ENCODE data around the gene SLC25A21.
"Not testable (repeated sequence)": the region's sequence is repeated elsewhere in the genome, so short reads cannot be mapped to it uniquely, and the experiment has no call there.

SLC25A21 gene

DNA sequence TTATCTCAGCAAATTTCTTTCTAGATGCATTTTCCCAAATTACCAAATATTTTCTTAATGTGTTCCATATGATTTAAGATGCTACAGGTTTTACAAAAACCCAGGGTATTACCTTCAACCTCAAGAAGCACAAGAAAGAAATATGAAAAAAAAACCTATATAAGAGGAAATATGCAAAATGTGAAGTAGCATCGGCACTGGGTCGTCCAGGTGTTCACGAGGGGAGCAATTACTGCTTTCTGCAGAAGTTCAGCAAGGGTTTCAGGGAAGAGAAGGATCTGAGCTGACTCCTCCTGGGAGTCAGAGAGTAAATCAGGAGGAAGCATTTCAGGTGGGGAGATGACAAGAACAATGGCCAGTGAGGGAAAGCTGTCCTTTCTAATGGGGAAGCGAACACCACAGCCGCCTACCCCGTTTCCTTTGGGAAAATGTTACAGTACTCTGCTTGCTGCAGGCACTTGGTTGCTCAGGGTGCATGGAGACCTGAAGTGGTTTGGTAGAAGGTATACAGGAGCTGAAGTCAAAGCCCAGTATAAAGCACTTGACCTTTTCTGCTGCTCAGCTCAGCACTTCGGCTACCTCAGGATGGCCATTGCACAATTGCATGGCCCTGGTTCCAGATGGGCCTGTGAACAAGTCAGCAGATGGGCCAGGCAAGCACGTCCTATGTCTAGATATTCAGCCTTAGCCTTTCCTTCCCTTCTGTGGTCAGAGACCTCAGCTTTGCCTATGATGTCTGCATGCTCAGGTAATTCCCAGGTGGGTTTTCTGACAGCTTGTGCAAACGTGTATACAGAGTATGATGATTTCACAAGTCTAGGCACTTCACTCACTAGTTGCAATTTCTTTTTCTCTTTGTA is 355.1 kb downstream of the SLC25A21 start:
- DNase-seq = no peak

DNA sequence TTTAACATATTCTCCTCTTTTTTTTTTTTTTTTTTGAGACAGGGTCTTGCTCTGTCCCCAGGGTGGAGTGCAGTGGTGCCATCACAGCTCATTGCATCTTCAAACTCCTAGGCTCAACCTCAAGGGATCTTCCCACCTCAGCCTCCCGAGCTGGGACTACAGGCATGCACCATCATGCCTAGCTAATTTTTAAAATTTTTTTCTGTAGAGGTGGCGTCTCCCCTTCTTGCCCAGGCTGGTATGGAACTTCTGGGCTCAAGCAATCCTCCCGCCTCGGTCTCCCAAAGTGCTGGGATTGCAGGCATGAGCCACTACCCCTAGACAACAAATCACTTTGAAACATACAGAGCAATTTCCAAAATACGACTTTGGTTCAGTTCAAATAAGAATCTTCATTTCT is 355.9 kb downstream of the SLC25A21 start:
- no peak for DNase-seq

DNA sequence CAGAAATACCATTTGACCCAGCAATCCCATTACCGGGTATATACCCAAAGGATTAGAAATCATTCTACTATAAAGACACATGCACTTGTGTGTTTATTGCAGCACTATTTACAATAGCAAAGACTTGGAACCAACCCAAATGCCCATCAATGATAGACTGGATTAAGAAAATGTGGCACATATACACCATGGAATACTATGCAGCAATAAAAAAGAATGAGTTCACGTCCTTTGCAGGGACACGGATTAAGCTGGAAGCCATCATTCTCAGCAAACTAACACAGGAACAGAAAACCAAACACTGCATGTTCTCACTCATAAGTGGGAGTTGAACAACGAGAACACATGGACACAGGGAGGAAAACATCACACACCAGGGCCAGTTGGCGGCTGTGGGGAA is 357.6 kb downstream of the SLC25A21 start:
- DNase-seq = not testable (repeated sequence)

DNA sequence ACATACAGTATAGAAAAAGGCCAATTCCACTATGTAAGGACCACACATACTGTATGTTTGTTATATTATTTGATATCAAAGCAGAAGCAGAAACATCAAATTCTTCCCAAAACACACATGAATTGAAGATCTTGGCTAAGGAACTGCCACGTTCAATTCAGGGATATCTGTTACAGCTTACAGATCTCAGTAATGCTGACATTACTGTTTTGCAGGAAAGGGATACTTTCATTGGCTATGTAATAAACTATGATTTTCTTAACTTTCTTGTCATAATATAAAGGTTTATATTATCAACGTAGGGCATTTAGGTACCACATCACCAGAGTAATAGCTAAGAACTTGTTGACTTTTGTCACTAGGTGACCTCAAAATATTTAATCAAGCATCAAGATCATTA is 362.2 kb downstream of the SLC25A21 start:
- no peak for DNase-seq

DNA sequence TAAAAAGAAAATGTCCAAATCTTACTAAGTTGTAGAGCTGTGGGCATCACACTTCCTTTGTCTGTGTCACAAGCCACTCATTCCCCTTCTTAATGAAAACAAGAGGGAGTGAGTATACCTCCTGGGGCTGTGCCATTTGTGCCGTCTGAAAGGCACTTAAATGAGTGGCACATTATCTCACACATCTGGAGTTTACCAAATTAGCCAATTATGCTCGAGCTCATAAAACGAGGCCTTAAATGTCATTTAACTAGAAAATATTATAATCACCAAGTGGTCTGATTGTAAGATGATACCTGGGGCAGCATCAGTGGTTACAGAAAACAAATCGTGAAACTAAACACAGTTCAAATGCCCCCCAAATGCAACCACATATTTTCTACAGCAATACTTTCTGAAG is 364.7 kb downstream of the SLC25A21 start:
- no peak for DNase-seq

DNA sequence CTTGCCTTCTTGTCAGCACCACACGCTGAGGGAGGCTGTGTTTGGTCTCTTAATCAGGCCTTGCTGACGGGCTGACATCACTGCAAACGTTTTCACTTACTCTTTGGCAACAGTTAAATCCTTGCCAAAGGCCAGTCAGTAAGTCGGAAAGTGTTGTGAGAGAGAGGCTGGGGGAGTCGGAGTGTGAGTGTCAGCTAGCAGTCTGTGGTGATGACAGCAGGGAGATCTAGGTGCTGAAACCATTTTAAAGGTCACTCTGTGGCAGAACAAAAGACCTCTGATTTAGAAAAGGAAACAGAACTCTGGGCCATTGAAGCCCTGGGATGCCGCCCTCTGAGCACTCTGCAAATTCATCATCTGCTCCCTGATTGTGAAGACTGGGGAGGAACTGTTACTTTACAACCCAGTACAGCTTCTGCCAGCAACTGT is 367.3 kb downstream of the SLC25A21 start:
- DNase-seq = no peak

DNA sequence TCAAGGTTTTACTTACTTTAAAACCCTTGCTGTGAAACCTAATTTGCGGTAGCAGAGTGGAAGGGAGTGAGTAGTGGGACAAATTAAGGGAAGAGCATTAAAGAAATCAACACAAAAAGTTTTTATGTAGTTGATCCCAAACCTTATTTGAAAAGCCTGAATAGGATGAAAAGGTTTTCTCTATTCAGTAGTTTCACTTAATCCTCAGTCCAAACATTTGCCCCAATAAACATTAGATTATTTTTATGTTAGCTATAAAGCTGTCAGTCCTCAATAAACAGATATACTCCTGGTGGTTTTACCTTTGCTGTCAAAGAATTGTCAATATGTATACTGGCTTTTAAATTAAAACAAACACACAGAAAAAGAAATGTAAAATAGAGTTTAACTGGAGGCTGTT is 374.8 kb downstream of the SLC25A21 start:
- no peak for DNase-seq

DNA sequence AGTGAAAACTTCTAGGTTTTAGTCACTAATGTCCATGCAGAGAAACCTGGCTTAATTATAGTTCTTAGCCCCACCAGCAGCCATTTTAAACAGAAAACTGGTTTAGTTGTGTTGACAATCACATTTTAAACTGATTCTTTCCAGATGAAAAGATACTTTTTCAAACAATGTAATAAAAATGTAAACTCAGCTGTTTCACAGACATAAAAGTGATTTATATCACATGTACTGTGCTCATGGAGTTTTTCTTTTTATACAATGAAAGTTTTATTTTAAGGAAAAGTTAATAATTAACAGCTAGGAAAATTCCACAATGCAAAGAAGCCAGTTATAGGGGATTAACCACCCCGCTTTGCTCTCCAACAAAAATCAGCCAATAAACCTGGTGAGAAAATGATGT is 381.0 kb downstream of the SLC25A21 start:
- no peak for DNase-seq

DNA sequence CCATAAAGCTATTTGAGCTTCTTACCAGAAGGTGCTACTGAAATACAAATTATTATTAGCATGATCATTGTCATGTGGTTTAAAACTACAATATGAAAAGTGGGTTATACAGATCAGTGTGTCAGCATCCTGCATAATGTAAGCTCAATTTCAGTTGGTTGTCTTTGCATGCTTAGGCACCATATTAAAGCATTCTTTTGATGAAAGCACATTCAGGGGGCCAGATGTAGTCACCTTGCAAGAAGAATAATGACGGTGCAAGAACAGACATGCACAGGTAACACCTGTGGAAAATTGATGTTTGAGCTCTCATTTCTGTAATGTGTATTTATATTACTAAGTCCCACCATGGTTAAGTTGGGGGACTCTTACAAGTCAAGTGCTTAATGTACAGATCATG is 386.9 kb downstream of the SLC25A21 start:
- DNase-seq = no peak

DNA sequence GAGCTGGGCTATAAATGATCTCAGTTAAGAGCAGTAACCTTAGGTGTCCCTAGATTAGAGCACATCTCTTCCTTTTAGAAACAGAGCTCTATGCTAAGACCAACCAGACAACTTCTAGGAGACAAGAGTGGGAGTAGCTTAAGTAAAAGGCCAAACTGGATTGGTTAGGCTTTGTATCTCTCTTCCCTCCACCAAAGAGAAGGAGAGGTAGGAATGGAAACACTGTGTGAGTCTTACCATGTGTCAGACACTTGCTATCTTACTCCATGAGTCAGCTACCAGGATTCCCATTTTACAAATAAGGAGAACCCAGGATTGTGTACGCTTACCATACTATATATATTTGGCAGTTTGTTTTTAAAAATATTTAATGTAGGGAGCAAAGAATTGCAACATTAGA is 387.9 kb downstream of the SLC25A21 start:
- no peak for DNase-seq

DNA sequence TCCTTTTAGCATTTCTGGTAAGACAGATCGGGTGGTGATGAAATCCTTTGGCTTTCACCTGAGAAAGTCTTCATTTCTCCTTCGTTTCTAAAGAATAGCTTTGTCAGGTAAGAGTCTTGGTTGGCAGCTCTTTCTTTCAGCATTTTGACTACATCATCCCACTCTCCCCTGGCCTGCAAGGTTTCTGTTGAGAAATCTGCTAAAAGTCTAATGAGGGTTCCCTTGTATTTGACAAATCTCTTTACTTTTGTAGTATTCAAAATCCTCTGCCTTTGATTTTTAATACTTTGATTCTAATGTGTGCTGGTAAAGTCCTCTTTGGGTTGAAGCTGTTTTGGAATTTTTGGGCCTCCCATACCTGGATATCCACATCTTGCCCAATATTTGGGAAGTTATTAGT is 390.5 kb downstream of the SLC25A21 start:
- no peak for DNase-seq

DNA sequence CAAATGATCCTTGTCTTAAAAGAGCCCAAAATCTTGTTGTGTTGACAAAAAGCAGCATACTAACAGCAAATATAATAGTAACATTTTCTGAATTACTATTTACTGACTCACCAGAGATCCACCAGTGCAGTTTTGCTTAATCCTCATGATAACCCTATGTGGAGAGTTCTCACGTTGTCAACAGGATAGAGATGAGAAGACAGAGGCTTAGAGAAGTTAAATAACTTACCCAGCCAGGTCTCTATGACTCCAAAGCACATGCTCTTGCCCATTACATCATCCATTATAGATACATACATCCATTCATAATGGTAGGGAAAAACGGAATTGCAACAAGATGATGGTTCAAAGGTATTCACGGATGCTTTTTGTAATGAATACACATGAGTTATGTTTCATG is 398.8 kb downstream of the SLC25A21 start:
- DNase-seq = no peak

DNA sequence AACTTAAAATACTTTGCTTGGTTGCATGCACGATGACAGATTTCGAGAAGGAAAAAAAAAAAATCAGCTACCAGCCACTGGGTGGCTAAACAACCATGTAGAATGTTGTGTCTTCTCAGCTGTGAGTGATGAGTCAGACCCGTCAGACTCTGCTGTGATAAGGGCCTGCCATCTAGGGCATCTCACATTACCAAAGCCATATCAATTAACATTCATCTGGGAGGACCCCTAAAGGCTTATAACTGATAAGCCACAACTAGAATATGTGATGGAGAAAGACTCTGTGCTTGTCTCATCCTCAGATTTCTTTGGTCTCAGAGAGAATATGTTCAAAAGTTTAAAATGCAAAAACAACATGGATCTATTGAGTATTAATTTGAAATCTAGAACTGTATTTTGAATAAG is 399.3 kb downstream of the SLC25A21 start:
- DNase-seq = no peak

DNA sequence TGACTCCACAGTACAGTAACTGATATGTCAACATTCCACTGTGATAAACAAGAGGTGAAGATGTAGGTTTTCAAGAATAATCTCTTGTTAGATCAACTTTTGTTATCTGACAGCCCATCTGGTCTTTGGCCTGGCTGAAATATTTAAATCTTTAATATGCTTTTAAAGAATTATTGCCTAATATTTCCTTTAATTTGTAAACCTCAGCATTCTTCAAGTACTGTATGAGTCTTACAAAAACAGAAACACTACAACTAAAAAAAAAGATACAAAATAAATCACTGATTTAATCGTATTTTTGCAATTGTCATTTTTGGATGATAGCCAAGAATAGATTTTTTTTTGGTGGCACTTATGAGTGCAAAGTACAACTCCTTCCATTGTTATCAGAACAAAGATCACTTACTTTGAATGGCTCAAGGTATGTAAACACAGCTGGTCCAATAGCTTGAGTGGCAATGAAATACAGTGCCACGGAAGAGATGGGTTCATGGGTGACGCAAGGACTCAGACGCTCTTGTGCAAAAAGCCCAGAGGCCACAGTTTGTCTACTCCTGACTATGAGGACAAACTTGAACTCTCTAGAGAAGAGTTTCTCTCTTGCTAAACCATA is 401.3 kb downstream of the SLC25A21 start:
- DNase-seq = peak; percentile 92

DNA sequence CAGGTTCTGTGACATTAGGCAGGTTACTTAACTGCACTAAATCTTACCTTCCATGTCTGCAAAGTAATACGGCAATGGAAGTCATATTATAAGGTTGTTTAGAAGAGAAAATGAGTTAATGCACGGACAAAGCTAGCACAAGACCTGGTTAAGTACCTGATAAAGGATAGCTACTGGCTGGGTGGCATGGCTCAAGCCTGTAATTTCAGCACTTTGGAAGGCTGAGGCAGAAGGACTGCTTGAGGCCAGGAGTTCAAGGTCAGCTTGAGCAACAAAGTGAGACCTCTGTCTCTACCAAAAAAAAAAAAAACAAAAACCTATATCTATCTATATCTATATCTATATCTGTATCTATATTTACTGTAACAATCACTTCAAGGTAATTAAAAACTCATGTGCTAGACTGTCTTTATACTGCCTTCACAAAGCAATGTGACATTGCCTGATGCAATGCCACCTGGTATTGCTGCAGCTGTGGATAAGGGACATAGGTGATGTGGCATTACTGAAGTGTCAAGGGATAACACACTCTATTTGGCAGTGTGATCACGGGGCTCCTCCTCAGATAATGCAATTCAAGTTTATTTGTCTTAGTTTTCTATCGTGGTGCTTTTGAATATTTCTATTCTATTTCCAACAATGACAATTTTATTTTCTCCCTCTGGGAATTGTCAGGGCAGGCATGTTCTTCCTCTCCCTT is 403.6 kb downstream of the SLC25A21 start:
- DNase-seq = peak; percentile 11

DNA sequence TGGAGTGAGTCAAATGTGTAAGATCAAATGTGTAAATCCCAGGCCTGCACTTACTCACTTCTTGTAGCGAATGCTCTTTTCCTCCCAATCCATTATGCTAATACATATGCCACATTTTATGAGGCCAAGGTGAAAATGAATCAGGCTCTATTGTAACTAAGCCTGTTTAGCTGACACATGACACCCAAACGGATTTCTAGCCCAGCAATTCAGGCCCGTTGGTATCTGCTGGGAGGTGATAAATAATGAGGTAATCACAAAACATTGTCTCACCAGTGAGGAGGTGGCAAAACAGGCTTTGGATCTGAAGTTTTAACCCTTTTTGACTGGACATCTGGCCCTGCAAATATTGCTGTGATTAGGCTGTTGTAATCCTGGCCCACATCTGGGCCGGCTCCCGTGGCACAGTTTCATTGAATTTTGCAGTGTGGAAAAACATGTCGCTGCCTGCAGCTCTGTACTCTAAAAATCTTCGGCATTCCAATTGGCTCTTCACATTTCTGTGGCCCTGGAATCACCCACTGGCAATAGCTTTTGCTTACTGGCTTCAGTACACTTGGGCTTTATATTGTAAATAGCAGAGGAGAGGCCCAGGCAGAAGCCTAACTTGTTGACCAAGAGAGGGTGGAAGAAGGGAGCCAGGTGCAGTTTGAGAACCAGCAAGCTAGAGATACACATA is 404.7 kb downstream of the SLC25A21 start:
- peak; percentile 69 for DNase-seq

DNA sequence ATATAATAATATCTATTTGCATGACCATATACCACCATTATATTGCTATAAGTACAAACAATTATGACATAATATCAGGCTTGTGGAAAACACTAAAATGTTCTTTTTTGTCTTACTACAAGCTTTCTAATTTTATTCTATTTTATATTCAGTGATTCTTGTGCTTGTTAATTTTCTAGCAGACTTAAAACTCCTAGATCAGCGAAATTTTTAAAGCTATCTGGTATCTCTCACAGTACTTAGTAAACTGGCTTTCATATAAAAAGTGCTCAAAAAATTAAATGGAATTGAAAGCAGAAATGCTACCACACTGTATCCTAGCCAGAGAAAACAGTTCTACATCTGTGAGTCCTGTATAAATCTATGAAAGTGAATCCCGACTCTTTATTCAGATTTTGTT is 405.4 kb downstream of the SLC25A21 start:
- DNase-seq = no peak

DNA sequence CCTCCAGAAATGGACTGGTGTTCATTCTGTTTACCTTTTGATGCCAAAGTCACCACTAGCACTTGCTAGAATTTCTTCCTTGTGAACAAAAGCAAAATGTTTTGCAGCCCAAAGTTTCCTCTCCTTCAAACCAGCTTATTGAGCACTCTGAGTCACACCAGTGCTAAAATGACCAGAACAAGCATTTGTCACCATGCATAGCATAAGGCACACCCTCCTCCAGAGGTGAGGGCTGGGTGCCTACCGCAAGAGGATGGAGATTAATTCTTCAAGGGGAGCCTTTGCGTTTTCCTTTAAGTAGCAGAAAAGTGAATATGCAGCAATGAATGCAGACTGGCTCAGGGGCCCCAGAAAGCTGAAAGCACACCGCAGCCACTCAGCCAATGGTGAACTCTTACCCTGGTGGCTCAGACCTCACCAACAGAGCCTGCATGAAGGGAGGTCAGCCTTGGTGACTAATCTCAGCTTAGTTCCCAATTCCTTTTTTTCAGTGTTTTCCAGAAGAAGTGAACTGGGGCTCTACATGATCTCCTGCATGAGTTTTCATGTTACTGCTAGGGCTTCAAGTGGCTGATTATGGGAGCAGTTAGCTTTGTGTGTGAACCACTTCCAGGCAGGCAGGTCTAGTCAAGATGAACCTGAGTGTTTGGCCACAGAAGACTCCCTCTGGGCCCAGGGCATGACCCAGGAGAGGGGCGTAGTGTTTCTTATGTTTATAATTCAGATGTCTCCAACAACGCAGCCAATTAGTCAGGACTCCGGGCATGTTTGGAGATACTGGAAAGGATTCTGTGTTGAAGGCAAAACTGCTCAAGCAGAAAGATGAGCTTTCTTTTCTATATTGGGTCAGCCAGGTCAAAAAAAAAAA is 414.4 kb downstream of the SLC25A21 start:
- DNase-seq = no peak

DNA sequence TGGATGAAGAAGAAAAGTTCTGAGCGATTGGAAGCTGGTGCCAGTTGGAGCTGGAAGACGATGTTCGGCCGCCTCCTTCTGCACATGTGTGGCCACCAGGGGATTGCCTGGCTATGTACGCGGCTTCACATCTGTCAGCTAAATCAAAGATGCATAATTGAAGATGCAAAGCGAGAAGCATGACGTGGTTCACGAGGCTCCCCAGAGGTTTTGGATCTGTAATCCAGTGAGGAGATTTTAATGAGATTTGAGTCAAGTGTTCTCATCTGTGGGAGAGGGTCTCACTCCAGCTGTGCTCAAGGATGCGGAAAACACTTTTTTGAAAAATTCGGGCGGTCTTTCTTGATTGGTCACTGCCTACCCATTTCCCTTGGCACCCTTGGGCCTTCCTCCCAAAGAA is 416.2 kb downstream of the SLC25A21 start:
- DNase-seq = no peak

DNA sequence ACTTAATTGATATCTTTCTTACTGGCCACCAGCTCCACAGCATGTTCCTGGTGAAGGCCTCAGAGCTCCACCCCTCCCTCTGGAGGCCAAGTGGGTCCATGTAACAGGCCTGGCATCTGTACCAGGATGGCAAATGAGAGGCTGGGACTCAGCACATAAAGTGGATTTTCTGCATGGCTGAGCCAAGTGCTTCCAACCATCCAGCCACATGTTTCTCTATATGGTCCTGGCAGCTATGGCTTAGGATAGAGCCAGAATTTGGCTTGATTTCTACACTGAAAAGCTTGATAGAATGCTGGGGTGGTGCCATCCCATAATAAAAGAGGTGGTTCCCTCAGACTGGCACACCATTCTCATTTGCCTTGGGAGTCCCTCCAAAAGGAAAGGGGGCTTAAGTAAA is 416.6 kb downstream of the SLC25A21 start:
- DNase-seq = no peak

DNA sequence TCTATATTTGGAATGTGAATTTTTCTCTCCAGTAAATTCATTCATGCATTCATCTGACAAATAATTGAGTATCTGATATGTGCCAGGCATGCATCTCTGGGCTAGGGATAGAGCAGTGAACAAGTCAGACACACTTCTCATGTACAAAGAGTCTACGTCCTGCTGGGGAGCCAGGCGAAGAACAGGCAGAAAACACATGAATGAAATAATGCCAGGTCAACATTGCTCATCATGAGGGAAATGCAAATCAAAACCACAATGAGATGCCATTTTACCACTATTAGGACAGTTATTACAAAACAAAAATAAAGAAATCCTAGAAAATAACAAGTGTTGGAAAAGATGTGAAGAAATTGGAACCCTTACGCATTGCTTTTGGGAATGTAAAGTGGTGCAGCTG is 420.5 kb downstream of the SLC25A21 start:
- no peak for DNase-seq

DNA sequence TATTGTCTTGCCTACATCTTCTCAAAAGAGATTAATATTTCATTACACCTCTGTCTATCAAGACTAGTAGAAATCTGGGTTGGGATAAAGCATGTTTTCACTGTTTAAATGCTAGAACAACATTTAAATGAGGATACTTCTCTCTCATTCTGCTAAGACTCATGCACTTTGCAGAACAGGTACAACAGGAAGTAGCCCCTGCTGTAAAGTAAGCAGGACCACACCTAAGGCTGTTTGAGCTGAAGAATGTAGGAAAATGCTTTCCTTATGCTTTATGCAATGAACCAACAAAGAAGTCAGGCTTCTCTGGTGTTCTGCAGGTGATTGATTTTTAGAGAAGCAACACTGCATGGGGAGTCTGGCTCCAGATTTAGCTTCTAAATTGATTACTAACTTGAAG is 421.3 kb downstream of the SLC25A21 start:
- no peak for DNase-seq

All from NCI-H774 (cell line).